Right renal cortex interstitium (tissue), 3 donors: ENCODE data around the gene PEAK1. TPM values are rescaled to one million over a fixed set of nuclear protein-coding genes. Genes with fewer than 3 reads are reported as not detected.
"Not testable (repeated sequence)": the region's sequence is repeated elsewhere in the genome, so short reads cannot be mapped to it uniquely, and the experiment has no call there.

Experiments
- DNase-seq, 3 donors: peaks; one replicate each; pipeline ENCODE4 v3.0.0-alpha.2; 2013; ENCODE audit warnings: low read depth in 3 of 3, low spot score in 2 of 3
- polyA plus RNA-seq, 3 donors: library from polyadenylated mRNA; unstranded; fragments of 120-200 nt; gene quantifications; one replicate each; pipeline ENCODE4 v1.2.1, GENCODE V29; 2013; ENCODE audit not compliant: insufficient read length in 3 of 3

PEAK1 gene
- polyA plus RNA-seq, 3 donors: 25.9 to 29.8 (median 28.8) TPM

- no peak for DNase-seq
Measured at GRCh38 chr15:77312523-77312922, 107.4 kb downstream of the PEAK1 start.

GRCh38 chr15:77311618-77312398, 108.1 kb downstream of the PEAK1 start:
- no peak for DNase-seq

- DNase-seq: no peak
Measured at GRCh38 chr15:77311020-77311419, 108.9 kb downstream of the PEAK1 start.

DNA sequence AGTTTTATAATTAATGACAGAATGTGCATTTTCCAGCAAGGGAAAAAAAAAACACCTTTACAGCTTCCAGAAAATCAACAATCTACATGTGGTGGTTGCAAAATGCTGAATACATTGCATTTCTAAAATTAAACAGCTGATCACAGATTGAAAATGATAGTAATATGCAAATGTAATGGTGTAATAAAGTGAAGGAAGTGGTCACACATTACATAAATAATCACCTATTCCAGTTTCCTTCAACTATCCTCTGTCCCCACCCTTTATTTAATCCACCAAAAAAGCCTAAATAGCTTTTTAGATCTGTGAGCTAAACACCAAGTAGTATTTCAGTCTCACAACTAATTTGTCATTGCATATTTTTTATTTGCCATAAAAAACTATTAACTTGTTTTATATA, 110.5 kb downstream of the PEAK1 start:
- DNase-seq: no peak

- DNase-seq: no peak
Measured at GRCh38 chr15:77305953-77306352, 114.0 kb downstream of the PEAK1 start.

DNA sequence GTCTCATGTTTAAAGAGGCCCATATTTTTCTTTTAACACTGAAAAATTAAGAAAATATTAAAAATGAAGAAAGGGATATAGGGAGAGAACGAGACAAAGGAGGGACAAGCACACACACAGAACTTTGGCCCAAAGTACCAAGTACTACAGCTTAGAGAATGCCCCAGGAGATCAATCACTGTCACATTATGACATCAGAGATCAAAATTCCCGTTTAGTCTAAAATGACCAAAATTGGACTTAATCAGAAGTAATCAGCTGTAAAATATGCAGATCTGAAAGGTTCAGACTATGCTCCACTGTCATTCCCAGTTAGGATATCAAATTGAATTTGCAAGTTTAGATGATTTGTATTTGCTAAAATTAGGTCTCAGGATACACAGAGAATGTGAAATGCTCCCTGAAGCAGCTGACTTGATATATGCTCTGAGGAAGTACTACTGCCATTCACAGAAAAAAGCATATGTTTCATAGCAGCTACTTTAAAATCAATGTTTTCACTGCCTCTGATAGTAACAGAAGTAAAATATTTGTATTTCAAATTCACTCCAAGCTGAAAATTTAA, 123.0 kb downstream of the PEAK1 start:
- DNase-seq: no peak

GRCh38 chr15:77295446-77295845, 124.5 kb downstream of the PEAK1 start:
- no peak for DNase-seq

- DNase-seq: no peak
Measured at GRCh38 chr15:77292969-77293558, 126.8 kb downstream of the PEAK1 start.

DNA sequence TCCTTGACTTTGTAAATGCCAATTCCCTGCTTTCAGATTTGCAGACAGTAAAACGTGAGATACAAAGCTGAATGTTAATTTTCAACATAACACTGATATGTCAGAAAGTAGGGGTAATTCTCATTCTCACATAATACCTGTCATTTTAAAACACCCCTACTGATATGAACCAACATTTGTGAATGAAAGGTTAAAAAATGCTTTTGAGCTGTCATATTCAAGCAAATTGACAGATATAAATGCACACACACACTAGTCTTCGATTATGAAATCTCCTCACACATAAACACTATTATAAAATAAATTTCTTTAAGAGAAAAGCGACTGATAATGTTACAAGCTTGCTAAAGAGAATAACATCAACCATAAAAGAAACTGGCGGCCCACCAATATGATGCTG, 128.8 kb downstream of the PEAK1 start:
- DNase-seq: no peak

DNA sequence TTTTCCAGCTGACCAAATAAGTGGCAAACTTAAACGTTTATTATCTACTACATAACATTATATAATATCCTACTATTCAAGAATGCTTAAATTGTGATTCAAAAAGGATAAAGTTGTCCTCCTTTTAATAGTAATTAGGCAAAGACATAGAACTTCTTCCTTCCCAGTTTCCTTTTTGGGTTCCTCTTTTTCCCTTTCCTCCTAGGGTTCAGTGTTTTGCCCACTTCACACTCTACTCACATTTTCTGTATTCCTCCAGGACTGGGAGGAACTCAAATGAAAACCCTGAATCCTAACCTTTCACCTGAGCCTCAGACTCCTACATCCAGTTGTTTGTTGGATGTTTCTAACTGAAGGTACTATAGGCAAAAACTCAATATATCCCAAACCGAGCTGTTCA, 132.5 kb downstream of the PEAK1 start:
- DNase-seq: no peak

- no peak for DNase-seq
Measured at GRCh38 chr15:77285057-77285997, 134.6 kb downstream of the PEAK1 start.

- DNase-seq: peak in 1 of 3 donors; percentile 3
Measured at GRCh38 chr15:77282333-77282732, 137.6 kb downstream of the PEAK1 start.

- DNase-seq: no peak
Measured at GRCh38 chr15:77276943-77277342, 143.0 kb downstream of the PEAK1 start.

- no peak for DNase-seq
Measured at GRCh38 chr15:77276096-77276495, 143.8 kb downstream of the PEAK1 start.

- DNase-seq: not testable (repeated sequence)
Measured at GRCh38 chr15:77273136-77273535, 146.8 kb downstream of the PEAK1 start.

DNA sequence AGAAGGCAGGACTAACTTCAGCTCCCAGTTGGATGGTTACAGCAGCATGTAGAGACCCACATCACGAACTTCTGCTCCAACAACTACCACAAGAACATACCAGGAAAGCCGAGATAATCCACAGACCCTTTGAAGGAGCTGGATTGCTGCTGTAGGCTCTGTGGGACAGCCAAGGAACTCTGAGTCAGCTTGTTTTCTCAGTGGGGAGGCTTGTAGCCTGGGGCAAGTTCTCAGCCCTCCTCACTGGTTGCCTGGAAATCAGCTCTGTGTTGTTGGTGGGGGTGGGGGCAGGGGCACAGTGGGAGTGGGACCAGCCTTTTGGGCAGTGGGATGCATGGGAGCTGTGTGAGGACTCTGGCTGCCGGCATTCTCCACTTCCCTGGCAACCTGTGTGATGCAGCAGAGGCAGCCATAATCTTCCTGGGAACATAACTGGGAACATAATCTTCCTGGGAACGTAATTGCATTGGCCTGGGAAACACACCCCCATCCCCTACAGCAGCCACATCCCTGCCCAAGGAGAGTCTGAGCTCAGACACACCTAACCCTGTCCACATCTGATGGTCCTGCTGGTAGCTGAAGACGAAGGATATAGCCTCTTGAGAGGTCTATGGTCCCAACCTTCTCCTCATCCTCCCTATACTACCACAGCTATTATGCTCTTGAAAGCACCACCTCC, 153.1 kb downstream of the PEAK1 start:
- DNase-seq: no peak

- DNase-seq: no peak
Measured at GRCh38 chr15:77255385-77255784, 164.5 kb downstream of the PEAK1 start.

- DNase-seq: no peak
Measured at GRCh38 chr15:77251662-77252061, 168.2 kb downstream of the PEAK1 start.

GRCh38 chr15:77247116-77247515, 172.8 kb downstream of the PEAK1 start:
- no peak for DNase-seq

DNA sequence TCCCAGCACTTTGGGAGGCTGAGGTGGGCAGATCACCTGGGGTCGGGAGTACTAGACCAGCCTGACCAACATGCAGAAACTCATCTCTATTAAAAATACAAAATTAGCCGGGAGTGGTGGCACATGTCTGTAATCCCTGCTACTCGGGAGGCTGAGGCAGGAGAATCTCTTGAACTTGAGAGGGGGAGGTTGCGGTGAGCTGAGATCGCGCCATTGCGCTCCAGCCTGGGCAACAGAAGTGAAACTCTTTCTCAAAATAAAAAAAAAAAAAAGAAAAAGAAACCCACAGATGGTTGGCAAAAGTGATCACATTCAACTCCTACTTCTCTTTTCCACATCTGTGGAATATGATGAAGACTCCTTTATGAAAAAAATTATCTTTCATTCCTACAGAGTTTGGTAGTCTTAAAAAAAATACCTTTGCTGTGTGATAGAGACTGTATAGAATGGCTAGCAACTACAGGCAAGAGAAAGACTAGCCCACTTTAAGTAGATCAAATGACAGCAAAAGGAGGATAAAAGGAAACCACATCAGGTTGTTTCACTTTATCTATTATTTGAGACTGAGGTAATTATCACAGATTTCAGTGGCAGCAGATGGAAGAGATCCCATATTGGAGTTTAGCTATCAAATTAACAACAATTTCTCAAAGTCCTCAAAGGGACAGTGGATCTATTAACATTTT, 176.0 kb downstream of the PEAK1 start:
- no peak for DNase-seq
